Hepatocyte (in vitro differentiated cells): ENCODE measurements around the gene ST8SIA1.

Experiments
- CTCF ChIP-seq: fragments of 200-600 bp; sonication (generic); IDR thresholded peaks from 2 replicates; pipeline ENCODE4 v1.5.1; 2016; ENCODE audit warnings: antibody characterized with exemption, mild to moderate bottlenecking; ENCODE audit not compliant: poor library complexity
- EZH2 ChIP-seq: fragments of 200-600 bp; sonication (generic); IDR thresholded peaks from 2 replicates; pipeline ENCODE4 v1.6.1; 2016; ENCODE audit warnings: antibody characterized with exemption, mild to moderate bottlenecking, borderline replicate concordance

- TF ChIP-seq CTCF, result no peak
- TF ChIP-seq EZH2, result no peak
Measured at GRCh38 chr12:22248571-22249115, 85.9 kb downstream of the ST8SIA1 start.
